Adrenal gland (tissue), 5 donors: Measurements from ENCODE around the gene RNF180.

Source experiments
- POLR2A ChIP-seq, 2 donors: fragments of 450-650 bp; IDR thresholded peaks; one replicate each; pipeline ENCODE4 v1.6.1; 2017; ENCODE audit warnings: antibody characterized with exemption in 2 of 2, mild to moderate bottlenecking in 2 of 2, moderate library complexity in 1 of 2
- TF ChIP-seq, protein P1 (sequence below), 6 experiments: fragments of 450-650 bp in 4 of 6; fragments of 200-600 bp in 2 of 6; sonication (generic) in 1 of 6; IDR thresholded peaks; 1 replicate in 5 of 6; 2 replicates in 1 of 6; pipeline versions ENCODE4 v1.5.1 to v1.8.0; 2016 to 2021; ENCODE audit warnings: antibody characterized with exemption in 6 of 6, mild to moderate bottlenecking in 2 of 6, moderate library complexity in 1 of 6
- donor health status: DM: no; HTN: no; CAD: no.

DNA sequence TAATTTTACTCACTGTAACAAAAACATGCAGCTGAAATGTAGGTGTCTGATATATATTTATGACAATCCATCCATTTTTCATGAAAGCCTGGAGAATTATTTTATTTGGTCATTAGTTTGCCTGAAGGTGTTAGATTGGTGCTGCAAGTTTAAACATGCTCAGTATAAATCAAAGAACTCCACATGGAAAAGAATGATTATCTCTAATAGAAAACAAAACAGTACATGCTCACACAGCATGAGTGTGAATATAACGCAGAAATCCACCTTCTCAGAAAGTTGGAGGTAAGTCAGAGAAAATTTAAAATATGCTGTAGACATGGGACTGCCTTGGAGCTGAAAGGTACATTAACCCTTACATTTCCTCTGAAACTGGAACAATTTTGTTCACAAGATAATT, 174.7 kb downstream of the RNF180 start:
- TF ChIP-seq, protein P1, sequence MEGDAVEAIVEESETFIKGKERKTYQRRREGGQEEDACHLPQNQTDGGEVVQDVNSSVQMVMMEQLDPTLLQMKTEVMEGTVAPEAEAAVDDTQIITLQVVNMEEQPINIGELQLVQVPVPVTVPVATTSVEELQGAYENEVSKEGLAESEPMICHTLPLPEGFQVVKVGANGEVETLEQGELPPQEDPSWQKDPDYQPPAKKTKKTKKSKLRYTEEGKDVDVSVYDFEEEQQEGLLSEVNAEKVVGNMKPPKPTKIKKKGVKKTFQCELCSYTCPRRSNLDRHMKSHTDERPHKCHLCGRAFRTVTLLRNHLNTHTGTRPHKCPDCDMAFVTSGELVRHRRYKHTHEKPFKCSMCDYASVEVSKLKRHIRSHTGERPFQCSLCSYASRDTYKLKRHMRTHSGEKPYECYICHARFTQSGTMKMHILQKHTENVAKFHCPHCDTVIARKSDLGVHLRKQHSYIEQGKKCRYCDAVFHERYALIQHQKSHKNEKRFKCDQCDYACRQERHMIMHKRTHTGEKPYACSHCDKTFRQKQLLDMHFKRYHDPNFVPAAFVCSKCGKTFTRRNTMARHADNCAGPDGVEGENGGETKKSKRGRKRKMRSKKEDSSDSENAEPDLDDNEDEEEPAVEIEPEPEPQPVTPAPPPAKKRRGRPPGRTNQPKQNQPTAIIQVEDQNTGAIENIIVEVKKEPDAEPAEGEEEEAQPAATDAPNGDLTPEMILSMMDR (IDR thresholded peaks at IDR 0.05), result no peak
- TF ChIP-seq POLR2A (IDR thresholded peaks at IDR 0.05), result no peak
